Measurements from ENCODE around the gene NAGS. TPM values are rescaled to one million over a fixed set of nuclear protein-coding genes. Genes with fewer than 3 reads are reported as not detected.

Gene NAGS
- polyA plus RNA-seq, 1 donor (not counting 4 experiments of a cell fraction or from before 2014, with no cell fraction given): 1.8 TPM

GRCh38 chr17:44002141-44002848 is 2.1 kb upstream of the NAGS start:
- peaks cover 28% of the 10 kb centered on the region for H3K4me1 ChIP-seq (ENCODE audit: control insufficient read depth, extremely low read depth, insufficient read depth, low read length)
- H3K4me3 ChIP-seq (ENCODE audit: control insufficient read depth in 2 of 3, extremely low read depth in 1 of 3, insufficient read depth in 2 of 3, low read depth in 1 of 3, low read length in 3 of 3): no peak overlapping the region
- no peaks in the 10 kb centered on the region for H3K36me3 ChIP-seq (ENCODE audit: control insufficient read depth in 2 of 2, extremely low read depth in 1 of 2, insufficient read depth in 2 of 2, low read length in 2 of 2)
- TF ChIP-seq, protein P1, sequence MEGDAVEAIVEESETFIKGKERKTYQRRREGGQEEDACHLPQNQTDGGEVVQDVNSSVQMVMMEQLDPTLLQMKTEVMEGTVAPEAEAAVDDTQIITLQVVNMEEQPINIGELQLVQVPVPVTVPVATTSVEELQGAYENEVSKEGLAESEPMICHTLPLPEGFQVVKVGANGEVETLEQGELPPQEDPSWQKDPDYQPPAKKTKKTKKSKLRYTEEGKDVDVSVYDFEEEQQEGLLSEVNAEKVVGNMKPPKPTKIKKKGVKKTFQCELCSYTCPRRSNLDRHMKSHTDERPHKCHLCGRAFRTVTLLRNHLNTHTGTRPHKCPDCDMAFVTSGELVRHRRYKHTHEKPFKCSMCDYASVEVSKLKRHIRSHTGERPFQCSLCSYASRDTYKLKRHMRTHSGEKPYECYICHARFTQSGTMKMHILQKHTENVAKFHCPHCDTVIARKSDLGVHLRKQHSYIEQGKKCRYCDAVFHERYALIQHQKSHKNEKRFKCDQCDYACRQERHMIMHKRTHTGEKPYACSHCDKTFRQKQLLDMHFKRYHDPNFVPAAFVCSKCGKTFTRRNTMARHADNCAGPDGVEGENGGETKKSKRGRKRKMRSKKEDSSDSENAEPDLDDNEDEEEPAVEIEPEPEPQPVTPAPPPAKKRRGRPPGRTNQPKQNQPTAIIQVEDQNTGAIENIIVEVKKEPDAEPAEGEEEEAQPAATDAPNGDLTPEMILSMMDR (optimal IDR thresholded peaks at IDR 0.05 in 1 of 3, IDR thresholded peaks at IDR 0.05 in 1 of 3, conservative IDR thresholded peaks at IDR 0.05 in 1 of 3; ENCODE audit: extremely low read depth in 1 of 3, insufficient read depth in 2 of 3, low read length in 3 of 3): no peak
- no peak for TF ChIP-seq EZH2 (IDR thresholded peaks at IDR 0.05; ENCODE audit: low read length)
- no peak for DNase-seq (ENCODE audit: low read depth, low spot score)
- peak overlapping the region; percentile 44 for H3K27ac ChIP-seq (ENCODE audit: control insufficient read depth, insufficient read depth, low read length)
- H3K9me1 ChIP-seq (ENCODE audit: control insufficient read depth, extremely low read depth, insufficient read depth, low read length): no peaks in the 10 kb centered on the region
- no peaks in the 10 kb centered on the region for H3K79me2 ChIP-seq (ENCODE audit: control insufficient read depth, insufficient read depth, low read length)
- dilution Hi-C loops (cut with MboI; ENCODE audit: extremely low pct_ligation_motif_present, low sequenced_read_pairs): no loop called here
- H3K9me3 ChIP-seq (ENCODE audit: control insufficient read depth, low read depth, low read length): no peaks in the 10 kb centered on the region
- H2AFZ ChIP-seq (ENCODE audit: control insufficient read depth, low read length): no peak overlapping the region
- no peaks in the 10 kb centered on the region for H4K20me1 ChIP-seq (ENCODE audit: control insufficient read depth, extremely low read depth, insufficient read depth, low read length)
- FAIRE-seq: peak; percentile 93
- no peaks in the 10 kb centered on the region for H3K27me3 ChIP-seq (ENCODE audit: control insufficient read depth, extremely low read depth, insufficient read depth, low read length)
- no peak overlapping the region for H3K4me2 ChIP-seq (ENCODE audit: control insufficient read depth, extremely low read depth, insufficient read depth, low read depth, low read length)
- H3K9ac ChIP-seq (ENCODE audit: control insufficient read depth, extremely low read depth, insufficient read depth, low read length): no peak overlapping the region

DNA sequence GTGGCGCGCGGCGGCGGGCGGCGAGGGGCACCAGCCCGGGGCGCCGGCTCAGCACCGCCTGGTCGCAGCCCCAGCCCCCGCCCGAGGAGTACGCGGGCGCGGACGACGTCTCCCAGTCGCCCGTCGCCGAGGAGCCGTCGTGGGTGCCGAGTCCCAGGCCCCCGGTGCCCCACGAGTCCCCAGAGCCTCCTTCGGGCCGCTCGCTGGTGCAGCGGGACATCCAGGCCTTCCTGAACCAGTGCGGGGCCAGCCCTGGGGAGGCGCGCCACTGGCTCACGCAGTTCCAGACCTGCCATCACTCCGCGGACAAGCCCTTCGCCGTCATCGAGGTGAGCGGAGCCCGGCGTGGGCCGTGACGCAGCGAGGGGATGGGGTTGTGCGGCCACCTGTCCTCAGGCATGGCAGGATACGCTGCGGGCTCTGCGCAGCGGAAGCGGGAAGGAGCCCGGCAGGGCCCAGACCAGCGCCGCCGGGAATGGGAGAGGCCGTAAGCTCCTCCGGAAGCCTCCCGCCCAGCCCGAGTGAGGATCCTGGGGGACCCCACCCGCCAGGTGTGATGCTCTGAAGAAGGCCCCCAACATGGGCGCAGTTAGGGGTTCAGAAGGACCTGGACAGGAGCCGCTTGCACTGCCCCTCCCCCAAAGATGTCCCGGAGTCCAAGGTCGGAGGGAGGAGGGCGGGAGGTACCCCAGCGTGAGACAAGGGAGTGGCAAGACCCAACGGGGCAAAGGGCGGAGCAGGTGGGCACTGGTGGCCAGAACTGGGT is 522 bp downstream of the NAGS start:
- DNase-seq (ENCODE audit: low read depth, low spot score) (no peak), FAIRE-seq (no peak)
- Histone ChIP-seq H3K27ac (ENCODE audit: control insufficient read depth, insufficient read depth, low read length) (peak overlapping the region; percentile 18), H3K4me2 (ENCODE audit: control insufficient read depth, extremely low read depth, insufficient read depth, low read depth, low read length) (peak overlapping the region; percentile 94), H3K27me3 (ENCODE audit: control insufficient read depth, extremely low read depth, insufficient read depth, low read length) (no peaks in the 10 kb centered on the region), H3K36me3 (ENCODE audit: control insufficient read depth in 2 of 2, extremely low read depth in 1 of 2, insufficient read depth in 2 of 2, low read length in 2 of 2) (peaks cover 0 to 2% of the 10 kb centered on the region in 2 experiments), H3K9me1 (ENCODE audit: control insufficient read depth, extremely low read depth, insufficient read depth, low read length) (no peaks in the 10 kb centered on the region), H3K79me2 (ENCODE audit: control insufficient read depth, insufficient read depth, low read length) (no peaks in the 10 kb centered on the region), H3K4me3 (ENCODE audit: control insufficient read depth in 2 of 3, extremely low read depth in 1 of 3, insufficient read depth in 2 of 3, low read depth in 1 of 3, low read length in 3 of 3) (peak overlapping the region; percentile 32 to 63 (median 53)), H2AFZ (ENCODE audit: control insufficient read depth, low read length) (peak overlapping the region; percentile 56), H3K9me3 (ENCODE audit: control insufficient read depth, low read depth, low read length) (no peaks in the 10 kb centered on the region), H3K4me1 (ENCODE audit: control insufficient read depth, extremely low read depth, insufficient read depth, low read length) (peaks cover 35% of the 10 kb centered on the region), H3K9ac (ENCODE audit: control insufficient read depth, extremely low read depth, insufficient read depth, low read length) (peak overlapping the region; percentile 74), H4K20me1 (ENCODE audit: control insufficient read depth, extremely low read depth, insufficient read depth, low read length) (no peaks in the 10 kb centered on the region)
- TF ChIP-seq, protein P1 (optimal IDR thresholded peaks at IDR 0.05 in 1 of 3, IDR thresholded peaks at IDR 0.05 in 1 of 3, conservative IDR thresholded peaks at IDR 0.05 in 1 of 3; ENCODE audit: extremely low read depth in 1 of 3, insufficient read depth in 2 of 3, low read length in 3 of 3): no peak
- no peak for TF ChIP-seq EZH2 (IDR thresholded peaks at IDR 0.05; ENCODE audit: low read length)
- dilution Hi-C loops (cut with MboI; ENCODE audit: extremely low pct_ligation_motif_present, low sequenced_read_pairs): no loop called here
